ENCODE data around the gene AGRN.
"Not testable (repeated sequence)": the region's sequence is repeated elsewhere in the genome, so short reads cannot be mapped to it uniquely, and the experiment has no call there.

AGRN gene

DNA sequence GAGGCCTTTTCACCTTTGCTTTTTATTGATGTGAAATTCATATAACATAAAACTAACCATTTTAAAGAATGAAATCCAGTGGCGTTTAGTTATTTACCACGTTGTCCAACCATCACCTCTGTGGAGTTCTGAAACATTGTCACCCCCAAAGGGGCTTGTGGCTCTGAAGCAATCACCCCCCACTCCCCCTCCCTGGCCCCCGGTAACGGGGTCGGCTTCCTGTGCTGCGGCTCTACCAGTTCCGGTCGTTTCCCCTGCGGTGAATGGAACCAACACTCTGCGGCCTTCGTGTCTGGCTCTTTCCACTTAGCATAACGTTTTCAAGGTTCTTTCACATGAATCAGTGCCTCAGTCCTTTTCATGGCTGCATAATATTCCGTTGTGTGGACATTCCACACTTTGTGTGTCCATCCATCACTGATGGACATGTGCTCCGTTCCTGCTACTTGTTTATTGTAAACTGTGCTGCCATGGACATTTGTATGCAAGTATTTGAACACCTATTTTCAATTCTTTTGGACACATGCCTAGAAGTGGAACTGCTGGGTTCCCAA, 8.4 kb upstream of the AGRN start:
- H3K4me3 ChIP-seq (ENCODE audit: low read length), result no peak overlapping the region
- TF ChIP-seq, protein P1, sequence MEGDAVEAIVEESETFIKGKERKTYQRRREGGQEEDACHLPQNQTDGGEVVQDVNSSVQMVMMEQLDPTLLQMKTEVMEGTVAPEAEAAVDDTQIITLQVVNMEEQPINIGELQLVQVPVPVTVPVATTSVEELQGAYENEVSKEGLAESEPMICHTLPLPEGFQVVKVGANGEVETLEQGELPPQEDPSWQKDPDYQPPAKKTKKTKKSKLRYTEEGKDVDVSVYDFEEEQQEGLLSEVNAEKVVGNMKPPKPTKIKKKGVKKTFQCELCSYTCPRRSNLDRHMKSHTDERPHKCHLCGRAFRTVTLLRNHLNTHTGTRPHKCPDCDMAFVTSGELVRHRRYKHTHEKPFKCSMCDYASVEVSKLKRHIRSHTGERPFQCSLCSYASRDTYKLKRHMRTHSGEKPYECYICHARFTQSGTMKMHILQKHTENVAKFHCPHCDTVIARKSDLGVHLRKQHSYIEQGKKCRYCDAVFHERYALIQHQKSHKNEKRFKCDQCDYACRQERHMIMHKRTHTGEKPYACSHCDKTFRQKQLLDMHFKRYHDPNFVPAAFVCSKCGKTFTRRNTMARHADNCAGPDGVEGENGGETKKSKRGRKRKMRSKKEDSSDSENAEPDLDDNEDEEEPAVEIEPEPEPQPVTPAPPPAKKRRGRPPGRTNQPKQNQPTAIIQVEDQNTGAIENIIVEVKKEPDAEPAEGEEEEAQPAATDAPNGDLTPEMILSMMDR (IDR thresholded peaks at IDR 0.05; ENCODE audit: insufficient read depth, low read depth, low read length, missing control alignments), result no peak
- no peak for DNase-seq (ENCODE audit: low read depth)

DNA sequence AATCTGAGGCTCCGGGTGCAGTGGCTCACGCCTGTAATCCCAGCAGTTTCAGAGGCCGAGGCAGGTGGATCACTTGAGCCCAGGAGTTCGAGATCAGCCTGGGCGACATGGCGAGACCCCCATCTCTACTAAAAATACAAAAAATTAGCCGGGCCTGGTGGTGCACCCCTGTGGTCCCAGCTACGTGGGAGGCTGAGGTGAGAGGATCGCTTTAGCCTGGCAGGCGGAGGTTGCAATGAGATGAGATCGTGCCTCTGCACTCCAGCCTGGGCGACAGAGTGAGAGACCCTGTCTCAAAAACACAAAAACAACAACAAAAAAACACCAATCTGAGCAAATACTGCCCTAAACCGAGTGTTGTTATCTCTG, 7.2 kb upstream of the AGRN start:
- peak overlapping the region; percentile 63 for H3K4me3 ChIP-seq (ENCODE audit: low read length)
- DNase-seq (ENCODE audit: low read depth), result not testable (repeated sequence)

DNA sequence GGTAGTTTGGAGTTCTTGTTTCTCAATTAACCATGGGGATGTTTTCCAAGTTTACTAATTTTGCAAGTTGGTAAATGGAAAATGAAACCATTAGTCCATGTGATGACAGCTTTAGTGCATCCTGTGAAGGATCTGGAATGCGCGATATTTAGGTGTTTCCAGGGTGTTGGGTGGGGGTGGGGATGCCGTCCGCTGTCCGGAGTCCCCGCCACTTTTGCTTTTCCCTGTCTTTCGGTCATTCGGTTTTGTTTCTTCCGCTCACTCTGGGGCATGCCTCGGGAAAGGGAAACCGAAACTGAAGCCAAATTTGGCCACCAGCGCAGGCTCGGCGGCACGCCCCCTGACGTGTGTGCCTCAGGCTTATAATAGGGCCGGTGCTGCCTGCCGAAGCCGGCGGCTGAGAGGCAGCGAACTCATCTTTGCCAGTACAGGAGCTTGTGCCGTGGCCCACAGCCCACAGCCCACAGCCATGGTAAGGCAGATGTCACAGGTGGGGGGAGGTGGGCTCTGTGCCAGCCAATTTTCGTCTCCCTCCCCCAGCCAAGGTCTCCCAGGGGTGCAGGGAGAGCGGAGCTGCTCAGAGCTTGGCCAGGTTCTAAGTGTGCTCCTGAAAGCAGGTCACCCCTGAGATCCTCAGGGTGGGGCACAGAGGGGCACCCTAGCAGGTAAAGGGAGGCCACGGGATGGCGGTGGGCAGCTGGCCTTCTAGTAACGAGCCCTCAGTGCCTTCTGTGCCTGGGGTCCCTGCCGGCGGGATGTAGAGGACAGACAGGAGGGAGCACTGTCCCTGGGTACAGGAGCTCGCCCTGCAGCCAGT, 6.6 kb upstream of the AGRN start, which contains the start of gene ISG15:
ISG15 (plus strand) TSS at position 393 of the 817 bp plus-strand sequence; CDS start at position 470, 77 bp downstream.
- H3K4me3 ChIP-seq (ENCODE audit: low read length), result peak within 1 kb of the TSS; percentile 63
- DNase-seq (ENCODE audit: low read depth), result peak; percentile 82
- TF ChIP-seq, protein P1 (IDR thresholded peaks at IDR 0.05; ENCODE audit: insufficient read depth, low read depth, low read length, missing control alignments), result no peak

DNA sequence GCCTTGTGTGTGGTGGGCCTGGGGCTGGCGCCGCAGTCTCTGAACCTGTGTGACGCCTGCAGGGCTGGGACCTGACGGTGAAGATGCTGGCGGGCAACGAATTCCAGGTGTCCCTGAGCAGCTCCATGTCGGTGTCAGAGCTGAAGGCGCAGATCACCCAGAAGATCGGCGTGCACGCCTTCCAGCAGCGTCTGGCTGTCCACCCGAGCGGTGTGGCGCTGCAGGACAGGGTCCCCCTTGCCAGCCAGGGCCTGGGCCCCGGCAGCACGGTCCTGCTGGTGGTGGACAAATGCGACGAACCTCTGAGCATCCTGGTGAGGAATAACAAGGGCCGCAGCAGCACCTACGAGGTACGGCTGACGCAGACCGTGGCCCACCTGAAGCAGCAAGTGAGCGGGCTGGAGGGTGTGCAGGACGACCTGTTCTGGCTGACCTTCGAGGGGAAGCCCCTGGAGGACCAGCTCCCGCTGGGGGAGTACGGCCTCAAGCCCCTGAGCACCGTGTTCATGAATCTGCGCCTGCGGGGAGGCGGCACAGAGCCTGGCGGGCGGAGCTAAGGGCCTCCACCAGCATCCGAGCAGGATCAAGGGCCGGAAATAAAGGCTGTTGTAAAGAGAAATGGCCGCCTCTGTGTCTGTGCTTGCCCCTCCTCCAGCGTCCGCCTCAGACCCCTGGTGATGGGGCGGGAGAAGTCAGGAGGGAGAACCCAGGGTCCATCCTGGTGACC, 5.8 kb upstream of the AGRN start:
- H3K4me3 ChIP-seq (ENCODE audit: low read length), result no peak overlapping the region
- DNase-seq (ENCODE audit: low read depth), result no peak
- TF ChIP-seq, protein P1 (IDR thresholded peaks at IDR 0.05; ENCODE audit: insufficient read depth, low read depth, low read length, missing control alignments), result no peak

DNA sequence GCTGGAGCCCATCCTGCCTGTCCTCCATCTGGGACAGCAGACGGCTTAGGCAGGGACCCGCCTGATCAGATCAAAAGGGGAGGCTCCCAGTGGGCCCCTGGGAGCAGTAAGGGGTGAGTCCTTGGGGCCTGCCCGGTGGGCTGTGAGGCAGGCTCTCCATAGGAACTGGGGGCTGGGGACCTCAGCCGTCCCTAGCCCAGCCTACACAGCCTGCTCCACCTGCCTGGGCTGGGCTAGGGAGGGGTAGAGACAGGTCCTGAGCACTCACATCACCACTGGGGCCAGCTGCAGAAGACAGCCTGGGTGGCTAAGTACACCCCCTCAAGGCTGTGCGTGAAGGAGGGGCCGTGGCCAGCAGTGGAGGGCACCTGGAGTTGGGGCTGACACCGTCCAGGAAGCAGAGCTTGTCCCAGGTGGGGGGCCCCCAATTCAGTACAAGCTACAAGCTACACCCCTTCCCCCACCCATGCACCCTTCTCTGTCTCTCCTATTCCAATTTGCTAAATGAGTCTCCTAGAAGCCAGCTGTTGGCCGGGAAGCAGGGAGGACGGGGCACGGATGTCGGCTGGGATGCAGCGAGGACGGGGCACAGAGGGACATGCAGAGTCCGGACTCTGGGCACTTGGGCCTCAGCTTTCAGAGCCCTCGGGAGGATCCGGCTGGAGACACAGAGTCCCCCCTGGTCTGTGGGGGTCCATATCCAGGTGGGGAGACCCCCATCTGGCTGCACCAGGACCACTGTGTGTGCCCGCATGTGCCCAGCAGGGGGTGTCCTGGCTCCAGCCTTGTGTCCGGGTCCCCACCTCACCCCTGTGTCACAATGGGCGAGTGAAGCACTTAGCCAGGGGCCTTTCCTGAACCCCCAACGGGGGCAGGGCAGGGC, 4.9 kb upstream of the AGRN start:
- no peak overlapping the region for H3K4me3 ChIP-seq (ENCODE audit: low read length)
- no peak for DNase-seq (ENCODE audit: low read depth)
- TF ChIP-seq, protein P1 (IDR thresholded peaks at IDR 0.05; ENCODE audit: insufficient read depth, low read depth, low read length, missing control alignments), result peak; percentile 34

DNA sequence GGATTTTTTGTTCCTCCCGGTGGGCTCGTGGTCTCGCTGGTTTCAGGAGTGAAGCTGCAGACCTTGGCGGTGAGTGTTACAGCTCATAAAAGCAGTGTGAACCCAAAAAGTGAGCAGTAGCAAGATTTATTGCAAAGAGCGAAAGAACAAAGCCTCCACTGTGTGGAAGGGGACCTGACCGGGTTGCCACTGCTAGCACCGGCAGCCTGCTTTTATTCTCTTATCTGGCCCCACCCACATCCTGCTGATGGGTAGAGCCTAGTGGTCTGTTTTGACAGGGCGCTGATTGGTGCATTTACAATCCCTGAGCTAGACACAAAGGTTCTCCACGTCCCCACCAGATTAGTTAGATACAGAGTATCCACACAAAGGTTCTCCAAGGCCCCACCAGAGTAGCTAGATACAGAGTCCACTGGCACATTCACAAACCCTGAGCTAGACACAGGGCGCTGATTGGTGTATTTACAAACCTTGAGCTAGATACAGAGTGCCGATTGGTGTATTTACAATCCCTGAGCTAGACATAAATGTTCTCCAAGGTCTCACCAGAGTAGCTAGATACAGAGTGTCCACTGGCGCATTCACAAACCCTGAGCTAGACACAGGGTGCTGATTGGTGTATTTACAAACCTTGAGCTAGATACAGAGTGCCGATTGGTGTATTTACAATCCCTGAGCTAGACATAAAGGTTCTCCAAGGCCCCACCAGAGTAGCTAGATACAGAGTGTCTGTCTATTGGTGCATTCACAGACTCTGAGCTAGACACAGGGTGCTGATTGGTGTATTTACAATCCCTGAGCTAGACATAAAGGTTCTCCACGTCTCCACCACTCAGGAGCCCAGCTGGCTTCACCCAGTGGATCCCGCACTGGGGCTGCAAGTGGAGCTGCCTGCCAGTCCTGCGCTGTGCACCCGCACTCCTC, 2.3 kb upstream of the AGRN start:
- DNase-seq (ENCODE audit: low read depth); H3K4me3 ChIP-seq (ENCODE audit: low read length): not testable (repeated sequence)

DNA sequence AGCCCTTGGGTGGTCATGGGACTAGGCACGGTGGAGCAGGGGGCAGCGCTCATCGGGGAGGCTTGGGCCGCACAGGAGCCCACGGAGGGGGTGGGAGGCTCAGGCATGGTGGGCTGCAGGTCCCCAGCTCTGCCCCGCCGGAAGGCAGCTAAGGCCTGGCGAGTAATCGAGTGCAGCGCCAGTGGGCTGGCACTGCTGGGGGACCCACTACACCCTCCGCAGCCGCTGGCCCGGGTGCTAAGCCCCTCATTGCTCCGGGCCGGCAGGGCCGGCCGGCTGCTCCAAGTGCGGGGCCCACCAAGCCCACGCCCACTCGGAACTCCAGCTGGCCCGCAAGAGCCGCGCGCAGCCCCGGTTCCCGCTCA, 1.6 kb upstream of the AGRN start:
- not testable (repeated sequence) for DNase-seq (ENCODE audit: low read depth); H3K4me3 ChIP-seq (ENCODE audit: low read length)
